CD4-positive, alpha-beta T cell treated with Interferon alpha-2 for 1 hour (primary cell): ENCODE results near the gene NAB2.
"Not testable (repeated sequence)": the region's sequence is repeated elsewhere in the genome, so short reads cannot be mapped to it uniquely, and the experiment has no call there.

Experiments used
- DNase-seq, 2 donors: peaks; one replicate each; pipeline ENCODE4 v3.0.0-alpha.2; 2020 to 2022

The NAB2 gene

GRCh38 chr12:57069523-57069922 lies 19.4 kb upstream of the NAB2 start:
- peak; percentile 79 to 86 for DNase-seq

GRCh38 chr12:57072661-57073060 lies 16.3 kb upstream of the NAB2 start:
- DNase-seq: no peak

DNA sequence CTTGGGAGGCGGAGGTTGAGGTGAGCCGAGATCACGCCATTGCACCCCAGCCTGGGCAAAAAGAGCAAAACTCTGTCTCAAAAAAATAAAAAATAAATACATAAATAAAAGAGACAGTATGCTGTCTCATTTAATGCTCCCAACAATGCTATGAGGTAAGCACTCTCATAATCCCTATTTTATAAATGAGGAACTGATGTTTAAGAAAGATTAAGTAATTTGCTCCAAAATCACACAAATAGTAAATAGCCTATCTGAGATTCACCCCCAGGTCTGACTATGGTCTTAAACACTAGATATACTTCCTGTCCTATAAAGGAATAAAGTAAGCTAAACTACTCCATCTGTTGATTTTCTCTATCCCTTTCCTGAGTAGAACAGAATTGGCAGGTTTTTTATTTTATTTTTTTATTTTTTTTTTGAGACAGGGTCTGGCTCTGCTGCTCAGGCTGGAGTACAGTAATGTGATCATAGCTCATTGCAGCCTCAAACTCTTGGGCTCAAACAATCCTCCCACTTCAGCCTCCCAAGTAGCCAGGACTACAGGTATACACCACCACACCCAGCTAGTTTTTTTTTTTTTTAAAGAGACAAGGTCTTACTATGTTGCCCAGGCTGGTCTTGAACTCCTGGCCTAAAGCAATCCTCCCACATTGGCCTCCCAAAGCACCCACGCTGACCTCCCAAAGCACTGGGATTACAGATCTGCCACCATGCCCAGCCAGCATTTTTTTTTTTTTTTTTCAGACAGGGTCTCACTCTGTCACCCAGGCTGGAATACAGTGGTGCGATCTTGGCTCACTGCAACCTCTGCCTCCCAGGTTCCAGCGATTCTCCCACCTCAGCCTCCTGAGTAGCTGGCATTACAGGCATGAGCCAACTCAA lies 15.1 kb upstream of the NAB2 start:
- DNase-seq: not testable (repeated sequence)

- DNase-seq: peak; percentile 99 to 100
Observed at GRCh38 chr12:57078519-57079404, 10.2 kb upstream of the NAB2 start, which contains the start of gene NEMP1. NEMP1 (minus strand) TSS chr12:57078791; CDS start chr12:57078745, 46 bp downstream.

- DNase-seq: no peak
Observed at GRCh38 chr12:57079821-57080220, 9.1 kb upstream of the NAB2 start.

DNA sequence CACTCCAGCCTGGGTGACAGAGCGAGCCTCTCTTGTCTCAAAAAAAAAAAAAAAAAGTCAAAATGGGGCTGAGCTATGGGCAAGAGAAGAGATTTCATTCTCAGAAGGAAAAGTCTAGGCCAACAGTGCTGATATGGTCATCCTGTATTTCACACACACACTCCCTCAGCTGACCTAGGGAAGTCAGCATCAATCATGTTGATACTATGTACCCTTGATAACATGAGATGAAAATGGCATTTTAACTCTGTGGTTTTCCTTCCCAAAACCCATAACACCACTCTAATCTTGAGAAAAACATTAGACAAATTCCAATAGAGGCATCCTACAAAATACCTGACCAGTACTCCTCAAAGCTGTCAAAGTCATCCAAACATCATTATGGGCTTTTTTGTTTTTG lies 8.1 kb upstream of the NAB2 start:
- no peak for DNase-seq

- DNase-seq: peak in 1 of 2 donors; percentile 31
Observed at GRCh38 chr12:57085999-57086492, 2.9 kb upstream of the NAB2 start.

DNA sequence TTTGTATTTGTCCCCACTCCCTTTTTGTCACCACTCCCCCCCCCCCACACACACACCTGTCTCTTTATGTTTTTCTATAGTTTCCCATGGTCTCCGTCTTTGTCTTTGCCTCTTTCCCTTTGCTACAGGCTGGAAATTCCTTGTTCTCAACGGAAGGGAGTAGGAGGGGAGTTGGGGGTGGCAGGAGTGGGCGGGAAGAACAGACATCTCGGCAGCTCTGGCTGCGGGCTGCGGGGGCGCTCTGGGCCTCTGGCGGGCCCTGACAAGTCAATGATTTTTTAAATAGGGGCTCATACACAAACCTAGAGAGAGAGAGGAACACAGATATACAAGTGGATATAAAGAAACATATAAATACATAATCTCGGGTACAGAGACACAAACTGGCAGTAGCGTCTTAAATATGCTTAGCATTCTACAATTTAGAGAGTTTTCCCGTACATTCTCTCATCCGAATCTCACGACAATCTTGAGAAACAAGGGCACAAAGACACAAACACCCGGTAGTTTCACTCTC lies 2.4 kb upstream of the NAB2 start:
- peak; percentile 51 to 58 for DNase-seq

DNA sequence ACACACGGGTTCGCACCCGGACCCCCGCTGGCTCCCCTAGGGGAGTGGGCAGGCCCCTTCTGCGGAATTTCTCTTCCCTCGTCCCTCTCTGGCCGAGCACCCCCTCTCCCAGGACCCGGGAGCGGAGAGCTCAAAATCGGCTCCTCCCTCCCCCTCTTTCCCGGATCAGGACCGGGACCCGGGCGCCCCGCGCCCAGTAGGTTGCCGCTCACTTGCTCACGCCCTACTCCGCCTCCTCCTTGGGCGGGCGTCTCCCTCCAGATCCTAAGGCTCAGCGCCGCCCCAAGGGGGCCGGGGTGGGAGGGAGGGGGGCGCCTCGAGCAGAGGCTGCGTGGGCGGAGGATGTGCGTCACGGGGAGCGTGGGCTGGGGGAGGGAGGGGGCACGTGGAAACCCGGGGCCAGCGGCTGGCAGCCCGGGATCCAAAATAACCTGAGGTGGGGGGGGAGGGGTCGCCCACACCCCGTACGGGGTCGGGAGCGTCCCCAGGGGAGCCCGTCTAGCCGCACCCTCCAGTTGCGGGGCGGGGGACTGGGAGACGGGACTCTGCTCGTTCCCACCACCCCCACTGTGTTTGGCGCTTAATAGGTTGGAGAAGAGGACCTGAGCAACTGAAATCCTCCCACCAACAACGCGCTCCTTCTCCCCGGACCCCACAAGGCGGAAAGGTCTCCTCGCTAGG lies 1.8 kb upstream of the NAB2 start:
- DNase-seq: peak; percentile 91 to 93

DNA sequence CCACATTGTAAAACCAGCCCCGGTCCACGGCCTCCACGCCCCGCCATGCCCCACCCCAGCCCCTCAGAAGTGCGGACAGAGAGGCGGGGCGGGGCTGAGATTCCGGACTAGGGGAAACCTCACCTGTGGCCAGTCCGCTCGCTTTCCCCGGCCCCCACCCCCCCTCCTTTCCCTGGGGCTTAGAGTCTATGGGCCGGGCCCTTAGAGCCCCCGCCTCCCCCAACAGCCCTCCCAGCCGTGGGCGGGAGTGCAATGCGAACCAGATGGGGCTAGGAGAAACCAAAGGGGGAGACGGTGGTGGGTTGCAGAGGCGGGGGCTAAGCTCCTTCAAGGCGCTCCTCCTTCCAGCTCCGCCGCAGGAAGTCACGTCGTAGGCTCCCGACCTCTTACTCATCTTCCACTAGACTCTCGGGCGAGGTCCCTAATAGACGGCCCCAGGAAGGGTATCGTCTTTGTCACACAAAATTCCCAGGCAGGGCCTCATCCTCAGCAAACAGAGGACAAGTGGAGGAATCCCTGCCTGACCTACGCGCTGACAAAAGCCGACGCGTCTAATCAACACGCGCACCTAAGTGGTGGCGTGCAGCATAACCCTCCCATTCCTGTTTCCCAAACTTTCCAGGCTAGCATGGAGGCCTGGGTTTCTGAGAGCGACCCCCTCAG lies 1.1 kb upstream of the NAB2 start:
- peak; percentile 73 to 80 for DNase-seq

- peak in 1 of 2 donors; percentile 48 for DNase-seq
Observed at GRCh38 chr12:57089271-57090245, 644 bp downstream of the NAB2 start.

GRCh38 chr12:57090490-57090889 lies 1.6 kb downstream of the NAB2 start:
- no peak for DNase-seq

GRCh38 chr12:57090924-57091637 lies 2.2 kb downstream of the NAB2 start:
- no peak for DNase-seq

GRCh38 chr12:57091638-57092528 lies 3.0 kb downstream of the NAB2 start:
- DNase-seq: no peak

DNA sequence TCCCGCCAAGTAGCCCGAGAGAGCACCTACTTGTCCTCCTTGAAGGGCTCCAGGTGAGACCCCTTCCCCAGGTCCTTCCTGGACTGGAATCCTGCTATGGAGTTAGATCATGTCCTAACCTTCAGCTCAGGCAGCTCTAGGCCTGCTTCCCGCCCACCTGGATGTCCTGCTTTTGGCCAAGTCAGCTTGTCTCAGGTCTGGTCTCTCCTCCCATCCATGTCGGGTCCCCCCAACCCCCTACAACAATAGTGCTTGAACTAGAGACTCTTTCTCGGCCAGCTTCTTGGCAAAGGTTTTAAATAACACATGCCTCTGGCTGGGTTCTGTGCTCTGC lies 3.6 kb downstream of the NAB2 start:
- DNase-seq: no peak

DNA sequence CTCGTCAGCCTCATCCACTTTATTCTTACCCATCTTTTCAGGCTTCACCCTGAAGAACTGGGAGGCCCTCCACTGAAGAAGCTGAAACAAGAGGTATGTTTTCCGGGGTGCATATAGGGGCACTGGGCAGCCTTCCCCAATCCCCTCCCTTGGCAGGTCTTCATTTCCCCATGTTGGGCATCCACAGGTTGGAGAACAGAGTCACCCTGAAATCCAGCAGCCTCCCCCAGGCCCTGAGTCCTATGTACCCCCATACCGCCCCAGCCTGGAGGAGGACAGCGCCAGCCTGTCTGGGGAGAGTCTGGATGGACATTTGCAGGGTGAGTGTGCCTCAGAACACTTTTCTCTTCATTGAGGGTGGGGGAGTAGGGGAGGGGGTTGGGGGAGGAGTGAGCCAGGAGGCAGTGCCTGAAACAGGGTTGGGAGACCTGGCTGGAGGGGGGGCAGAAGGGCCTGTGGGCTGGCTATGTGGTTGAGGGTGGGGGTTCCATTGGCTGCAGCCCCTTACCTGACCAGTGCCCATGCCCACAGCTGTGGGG lies 4.0 kb downstream of the NAB2 start:
- DNase-seq: no peak

DNA sequence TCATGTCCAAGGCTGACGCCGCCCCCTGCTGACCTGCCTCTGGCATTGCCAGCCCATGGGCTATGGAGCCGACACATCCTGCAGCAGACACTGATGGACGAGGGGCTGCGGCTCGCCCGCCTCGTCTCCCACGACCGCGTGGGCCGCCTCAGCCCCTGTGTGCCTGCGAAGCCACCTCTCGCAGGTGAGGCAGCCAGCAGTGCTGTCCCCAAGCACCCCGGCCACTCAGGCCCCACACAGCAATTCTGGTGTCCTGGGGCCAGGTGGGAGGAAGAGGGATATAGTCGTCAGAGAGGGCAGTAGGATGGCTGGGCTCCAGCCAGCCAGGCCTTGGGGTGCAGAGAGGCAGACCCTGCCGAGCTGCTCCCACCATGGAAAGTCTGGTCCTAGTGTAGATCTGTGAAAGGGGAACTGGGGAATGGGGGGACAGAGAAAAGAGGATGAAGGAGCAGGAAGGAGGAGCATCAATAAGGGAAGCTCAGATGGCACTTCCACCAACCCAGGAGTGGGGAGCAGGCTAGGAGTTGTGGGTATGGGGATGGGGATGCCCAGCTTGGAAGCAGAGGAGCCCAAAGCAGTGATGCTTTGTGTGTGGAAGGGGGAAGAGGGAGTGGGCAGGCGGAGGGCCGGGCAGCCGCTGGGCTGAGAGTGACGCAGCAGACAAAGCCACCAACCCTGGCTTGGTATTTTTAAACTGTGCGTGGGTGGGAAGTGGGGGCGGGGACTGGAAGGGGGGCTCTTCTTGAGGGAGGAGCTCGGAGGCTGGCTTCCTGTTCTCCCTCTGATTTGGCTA lies 4.7 kb downstream of the NAB2 start:
- peak; percentile 53 to 65 for DNase-seq
